Measurements from ENCODE around the gene MAP2K3.
"Not testable (repeated sequence)": the region's sequence is repeated elsewhere in the genome, so short reads cannot be mapped to it uniquely, and the experiment has no call there.

GRCh38 chr17:21315246-21316000 lies 30.9 kb downstream of the MAP2K3 start:
- not testable (repeated sequence) for TF ChIP-seq CTCF (conservative IDR thresholded peaks at IDR 0.05); EZH2 (IDR thresholded peaks at IDR 0.05; ENCODE audit: low read depth)

Data from PC-9 (cell line).